ENCODE results near the gene PGAM2.

PGAM2 gene

DNA sequence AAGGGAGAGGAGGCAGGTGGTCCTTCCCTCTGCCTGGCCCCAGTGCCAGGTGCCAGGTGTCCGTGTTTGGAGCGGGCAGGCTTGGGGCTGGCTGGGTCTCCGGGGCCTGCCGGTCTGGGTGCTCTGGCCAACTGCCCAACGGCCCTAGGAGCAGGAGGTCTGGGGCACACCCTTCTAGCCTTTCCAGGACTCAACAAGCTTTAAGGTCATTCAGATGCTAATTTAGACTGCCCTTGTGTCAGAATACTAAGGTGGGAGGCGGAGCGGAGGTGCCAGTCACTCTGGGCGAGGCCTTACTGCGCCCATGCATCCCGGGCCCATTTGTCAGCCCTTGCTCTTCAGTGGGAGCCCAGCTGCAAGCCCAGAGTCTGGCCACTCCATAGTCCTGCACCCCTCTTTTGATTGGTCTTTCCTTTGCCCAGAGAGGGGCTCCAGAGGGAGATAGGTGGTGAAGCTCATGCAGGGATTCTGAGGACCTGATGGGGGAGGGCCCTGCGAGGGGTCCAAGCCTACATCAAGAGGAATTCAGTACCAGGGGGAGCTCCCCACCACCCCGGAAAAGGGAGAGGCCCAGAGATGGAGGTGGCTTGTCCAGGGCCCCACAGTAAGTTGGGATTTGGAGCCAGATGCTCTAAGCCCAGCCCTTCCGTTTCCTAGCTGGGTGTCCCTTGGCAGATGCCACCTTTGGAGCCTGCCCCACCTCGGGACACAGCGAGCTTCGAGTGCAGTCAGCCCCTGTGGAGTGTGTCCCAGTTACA lies 1.3 kb downstream of the PGAM2 start:
- no peak for DNase-seq

DNA sequence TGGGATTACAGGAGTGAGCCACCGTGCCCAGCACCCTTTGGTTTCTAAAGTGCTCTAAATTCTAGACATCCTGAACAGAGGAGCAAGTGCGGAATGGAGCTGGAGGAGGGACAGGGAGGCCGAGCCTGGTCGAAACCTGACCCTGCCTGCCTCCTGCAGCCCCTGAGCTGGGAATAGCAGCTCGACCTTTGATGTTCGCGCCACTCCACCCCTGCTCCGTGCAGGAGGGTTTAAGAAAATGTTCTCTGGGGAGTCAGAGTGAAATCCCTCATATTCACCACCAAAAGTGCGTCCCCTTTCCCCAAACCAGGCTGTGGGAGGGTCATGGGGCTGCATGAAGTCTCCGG lies 1.8 kb downstream of the PGAM2 start:
- no peak for DNase-seq

DNA sequence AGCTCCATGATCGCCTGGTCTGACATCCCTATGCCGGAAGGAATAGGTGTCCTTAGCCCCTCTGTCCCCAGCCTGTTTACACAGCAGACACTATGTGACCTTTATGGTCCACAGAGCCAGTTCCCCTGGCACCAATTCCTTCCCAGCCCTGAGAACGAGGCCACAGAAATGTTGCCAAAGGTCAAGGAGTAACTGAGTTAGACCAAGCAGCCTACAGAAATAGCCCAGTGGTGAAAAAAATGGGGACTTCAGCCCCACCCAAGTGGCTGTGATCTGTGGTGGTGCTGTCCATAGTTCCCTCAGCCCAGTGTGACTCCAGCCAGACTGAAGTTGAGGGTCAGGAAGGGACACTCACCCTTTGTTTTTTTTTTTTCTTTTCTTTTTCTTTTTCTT lies 2.5 kb downstream of the PGAM2 start:
- DNase-seq = no peak

DNA sequence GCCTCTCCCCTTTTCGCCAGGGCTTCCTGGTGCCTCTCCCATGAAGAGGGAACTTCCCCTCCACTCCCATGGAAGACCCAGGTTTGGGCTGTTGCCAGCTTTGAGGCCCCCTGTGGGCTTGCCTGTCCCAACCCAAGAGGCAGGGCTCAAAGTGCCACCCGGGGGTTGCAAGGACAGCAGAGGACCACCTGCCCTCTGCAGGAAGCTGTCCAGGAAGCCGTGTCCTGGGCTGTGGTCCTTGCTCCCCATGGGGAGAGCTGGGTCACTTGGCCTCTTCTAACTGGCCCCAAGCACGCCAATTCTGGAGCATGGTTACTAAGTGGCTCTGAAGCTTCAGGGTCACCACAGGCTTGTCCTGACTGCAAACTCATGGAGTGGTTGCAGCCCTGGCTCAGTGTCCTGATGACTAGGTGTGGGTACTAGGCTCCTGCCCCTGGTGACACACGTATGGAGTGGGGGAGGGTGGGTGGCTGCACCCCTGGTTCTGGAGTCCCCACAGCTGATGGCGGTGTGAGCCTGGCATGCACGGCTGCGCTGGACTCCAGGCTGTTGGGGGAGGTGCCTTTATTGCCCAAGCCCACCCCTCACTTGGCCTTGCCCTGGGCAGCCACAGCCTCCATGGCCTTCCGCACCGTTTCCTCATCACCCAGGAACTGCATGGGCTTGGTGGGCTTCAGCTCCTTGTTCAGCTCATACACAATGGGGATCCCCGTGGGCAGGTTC lies 3.0 kb downstream of the PGAM2 start:
- DNase-seq = no peak

DNA sequence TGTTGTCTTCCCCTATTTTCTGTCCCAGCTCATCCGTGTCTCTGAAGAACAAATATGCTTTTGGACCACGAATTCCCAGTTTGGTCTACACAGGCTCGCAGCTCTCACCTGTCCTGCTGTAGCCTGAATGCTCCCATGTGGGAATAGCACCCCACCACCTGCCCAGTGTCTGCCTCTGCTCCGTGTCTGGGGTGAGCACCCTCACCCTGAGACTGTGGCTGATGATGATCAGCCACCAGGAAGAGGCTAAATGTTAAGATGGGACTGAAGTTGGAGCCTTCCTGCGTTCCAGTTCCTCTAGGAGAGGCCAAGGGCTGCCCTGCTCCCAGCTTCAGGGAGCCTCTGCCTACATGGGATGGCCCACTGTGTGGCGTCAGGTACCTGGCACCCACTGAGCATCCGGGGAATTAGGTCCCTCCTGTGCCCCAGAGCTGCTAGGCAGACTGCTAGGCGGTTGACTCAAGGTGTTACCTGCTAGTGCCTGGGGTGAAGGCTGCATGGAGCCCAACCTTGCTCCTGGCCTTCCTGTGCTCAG lies 3.7 kb downstream of the PGAM2 start:
- no peak for DNase-seq

DNA sequence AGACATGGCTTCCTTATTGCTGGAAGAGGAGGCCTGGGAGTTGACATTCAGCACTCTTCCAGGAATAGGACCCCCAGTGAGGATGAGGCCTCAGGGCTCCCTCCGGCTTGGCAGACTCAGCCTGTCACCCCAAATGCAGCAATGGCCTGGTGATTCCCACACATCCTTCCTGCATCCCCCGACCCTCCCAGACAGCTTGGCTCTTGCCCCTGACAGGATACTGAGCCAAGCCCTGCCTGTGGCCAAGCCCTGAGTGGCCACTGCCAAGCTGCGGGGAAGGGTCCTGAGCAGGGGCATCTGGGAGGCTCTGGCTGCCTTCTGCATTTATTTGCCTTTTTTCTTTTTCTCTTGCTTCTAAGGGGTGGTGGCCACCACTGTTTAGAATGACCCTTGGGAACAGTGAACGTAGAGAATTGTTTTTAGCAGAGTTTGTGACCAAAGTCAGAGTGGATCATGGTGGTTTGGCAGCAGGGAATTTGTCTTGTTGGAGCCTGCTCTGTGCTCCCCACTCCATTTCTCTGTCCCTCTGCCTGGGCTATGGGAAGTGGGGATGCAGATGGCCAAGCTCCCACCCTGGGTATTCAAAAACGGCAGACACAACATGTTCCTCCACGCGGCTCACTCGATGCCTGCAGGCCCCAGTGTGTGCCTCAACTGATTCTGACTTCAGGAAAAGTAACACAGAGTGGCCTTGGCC lies 4.3 kb downstream of the PGAM2 start:
- no peak for DNase-seq

DNA sequence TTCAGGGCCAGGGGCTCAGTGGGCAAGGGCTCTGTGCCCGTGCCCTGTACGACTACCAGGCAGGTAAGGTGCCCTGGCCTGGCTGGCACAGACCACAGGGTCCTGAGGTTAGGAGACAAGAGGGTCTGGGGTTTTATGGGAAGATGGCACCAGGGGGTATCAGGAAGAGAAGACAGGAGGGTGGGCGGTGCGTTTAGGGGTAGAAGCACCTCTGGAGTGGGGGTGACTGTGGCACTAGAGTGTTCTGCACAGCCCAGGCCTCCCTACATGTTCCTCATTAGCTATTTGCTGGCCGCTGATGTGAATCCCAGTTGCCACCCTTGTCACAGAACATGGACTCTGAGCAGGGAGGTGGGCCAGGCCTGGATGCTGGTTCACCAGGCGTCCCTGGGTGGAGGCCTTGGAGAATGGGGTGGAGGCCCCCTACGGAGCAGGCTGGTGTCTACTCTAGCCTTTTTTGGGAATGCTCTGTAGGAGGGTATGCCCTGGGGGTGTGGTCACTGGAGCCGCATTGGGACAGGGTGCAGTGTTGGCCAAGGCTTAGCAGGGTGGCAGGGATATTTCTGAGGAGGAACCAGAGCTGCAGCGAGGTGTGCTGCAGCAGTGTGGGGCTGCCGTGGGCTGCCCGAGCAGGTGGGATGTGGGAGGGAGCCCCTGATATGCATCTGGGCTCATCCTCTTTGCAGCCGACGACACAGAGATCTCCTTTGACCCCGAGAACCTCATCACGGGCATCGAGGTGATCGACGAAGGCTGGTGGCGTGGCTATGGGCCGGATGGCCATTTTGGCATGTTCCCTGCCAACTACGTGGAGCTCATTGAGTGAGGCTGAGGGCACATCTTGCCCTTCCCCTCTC lies 5.0 kb downstream of the PGAM2 start:
- no peak for DNase-seq

DNA sequence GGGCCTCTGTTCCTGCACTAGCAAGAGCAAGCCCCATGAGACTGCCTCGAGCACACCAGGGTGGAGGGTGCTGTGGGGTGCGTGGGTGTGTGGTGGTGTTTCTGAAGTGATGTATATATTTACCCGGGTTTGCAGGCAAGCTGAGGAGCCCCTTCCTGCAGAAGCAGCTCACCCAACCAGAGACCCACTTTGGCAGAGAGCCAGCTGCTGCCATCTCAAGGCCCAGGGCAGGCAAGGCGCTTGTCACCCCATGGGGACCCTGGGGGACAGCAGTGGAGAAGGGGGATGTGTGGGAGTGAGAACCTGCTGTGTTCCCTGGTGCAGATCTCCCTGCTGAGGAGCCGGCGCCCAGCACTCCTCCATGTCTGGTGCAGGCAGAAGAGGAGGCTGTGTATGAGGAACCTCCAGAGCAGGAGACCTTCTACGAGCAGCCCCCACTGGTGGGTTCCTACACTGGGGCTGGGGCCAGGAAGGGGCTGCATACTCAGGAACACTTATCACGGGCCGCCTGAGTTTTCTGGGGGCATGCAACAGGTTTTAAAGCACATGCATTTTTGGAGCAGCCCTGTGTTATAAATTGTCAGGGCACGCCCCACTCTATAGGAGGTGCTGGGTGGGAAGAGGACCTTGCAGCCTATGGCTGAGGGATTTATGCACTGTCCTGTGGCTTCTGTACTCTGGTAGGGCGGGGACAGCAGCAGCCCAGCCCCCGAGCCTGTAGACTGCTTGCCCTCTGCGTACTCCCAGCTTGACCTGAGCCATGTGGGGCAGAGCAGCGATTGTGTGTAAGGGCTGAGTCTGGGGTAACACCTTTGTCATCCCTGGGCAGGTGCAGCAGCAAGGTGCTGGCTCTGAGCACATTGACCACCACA lies 5.9 kb downstream of the PGAM2 start:
- DNase-seq = no peak

DNA sequence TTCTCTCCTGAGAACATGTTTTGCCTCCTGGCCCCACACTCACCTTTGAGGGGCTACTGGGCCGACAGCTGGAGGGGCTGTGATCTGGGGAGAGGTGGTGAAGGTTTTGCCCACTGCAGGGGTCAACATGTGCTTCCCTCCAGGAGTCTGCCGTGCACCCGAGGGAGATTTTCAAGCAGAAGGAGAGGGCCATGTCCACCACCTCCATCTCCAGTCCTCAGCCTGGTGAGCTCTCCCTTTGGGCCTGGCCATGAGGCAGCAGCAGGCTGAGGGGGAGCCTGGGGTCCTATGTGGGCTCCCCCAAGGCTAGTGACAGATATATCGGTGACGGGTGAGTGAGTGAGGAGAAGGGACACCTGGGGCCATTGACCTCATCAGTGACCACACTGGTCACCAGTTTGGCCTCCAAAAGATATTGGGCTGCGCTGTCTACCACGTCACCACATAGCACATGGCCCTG lies 6.6 kb downstream of the PGAM2 start:
- no peak for DNase-seq

DNA sequence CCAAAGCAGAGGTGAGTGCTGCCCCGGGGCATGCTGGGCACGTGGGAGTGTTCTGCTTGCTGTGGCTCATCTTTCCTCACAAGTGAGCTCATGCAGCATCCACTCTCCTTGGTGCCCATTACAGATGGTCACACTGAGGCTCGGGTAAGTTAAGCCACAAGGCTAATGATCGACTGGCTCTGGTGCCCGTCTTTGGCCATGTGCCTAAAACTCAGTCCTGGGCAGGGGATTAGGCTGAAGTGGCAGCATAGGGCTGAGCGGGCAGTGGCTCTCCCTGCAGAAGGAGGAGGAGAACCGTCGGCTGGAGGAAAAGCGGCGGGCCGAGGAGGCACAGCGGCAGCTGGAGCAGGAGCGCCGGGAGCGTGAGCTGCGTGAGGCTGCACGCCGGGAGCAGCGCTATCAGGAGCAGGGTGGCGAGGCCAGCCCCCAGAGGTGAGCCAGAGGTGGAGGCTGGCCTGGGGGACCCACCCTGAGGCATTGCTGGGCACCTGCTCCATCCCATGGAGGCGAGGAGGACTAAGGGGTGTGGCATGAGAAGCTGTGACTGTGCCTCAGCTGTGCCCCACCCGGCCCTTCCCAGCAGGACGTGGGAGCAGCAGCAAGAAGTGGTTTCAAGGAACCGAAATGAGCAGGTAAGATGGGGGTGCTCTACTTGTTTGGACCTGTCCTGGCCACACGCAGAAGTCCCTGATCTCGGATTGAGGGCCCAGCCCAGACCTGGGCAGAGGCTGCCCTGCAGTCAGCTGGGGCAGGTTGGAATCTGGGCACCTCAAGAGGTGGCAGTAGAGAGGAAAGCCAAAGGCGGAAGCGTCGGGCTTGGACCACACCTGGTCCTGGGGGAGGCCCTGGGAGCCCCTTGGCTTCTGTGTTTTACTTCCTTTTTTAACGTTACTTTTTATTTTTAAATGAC lies 7.3 kb downstream of the PGAM2 start:
- no peak for DNase-seq

DNA sequence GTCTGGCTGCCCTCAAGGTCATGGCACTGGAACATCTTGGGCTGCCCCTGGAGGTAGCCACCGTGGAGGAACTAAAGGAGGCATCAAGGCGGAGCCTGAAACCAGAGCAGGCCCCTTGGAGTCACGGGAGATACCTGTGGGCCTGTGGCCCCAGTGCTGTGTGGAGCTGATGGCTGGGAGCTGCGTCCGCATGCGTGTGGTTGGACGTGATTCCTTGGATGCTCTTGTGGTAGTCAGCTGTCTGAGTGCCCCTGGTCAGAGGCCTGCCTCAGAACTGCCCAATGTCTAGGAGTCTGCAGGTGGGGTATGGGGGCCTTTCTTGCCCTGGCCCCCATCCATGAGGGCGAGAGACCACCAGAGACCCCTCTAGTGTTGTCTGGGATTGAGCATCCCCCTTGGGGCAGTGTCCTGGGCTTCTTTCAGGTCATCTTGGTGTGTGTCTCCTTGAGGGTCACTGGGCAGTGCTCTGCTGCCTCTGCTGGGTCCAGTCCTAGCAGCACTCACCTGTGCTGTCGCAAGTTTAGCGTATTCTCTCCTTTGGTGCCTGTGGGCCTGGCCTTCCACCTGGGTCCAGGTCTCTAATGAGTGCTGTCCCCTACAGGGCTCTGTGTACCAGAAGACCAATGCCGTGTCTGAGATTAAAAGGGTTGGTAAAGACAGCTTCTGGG lies 8.1 kb downstream of the PGAM2 start:
- no peak for DNase-seq

DNA sequence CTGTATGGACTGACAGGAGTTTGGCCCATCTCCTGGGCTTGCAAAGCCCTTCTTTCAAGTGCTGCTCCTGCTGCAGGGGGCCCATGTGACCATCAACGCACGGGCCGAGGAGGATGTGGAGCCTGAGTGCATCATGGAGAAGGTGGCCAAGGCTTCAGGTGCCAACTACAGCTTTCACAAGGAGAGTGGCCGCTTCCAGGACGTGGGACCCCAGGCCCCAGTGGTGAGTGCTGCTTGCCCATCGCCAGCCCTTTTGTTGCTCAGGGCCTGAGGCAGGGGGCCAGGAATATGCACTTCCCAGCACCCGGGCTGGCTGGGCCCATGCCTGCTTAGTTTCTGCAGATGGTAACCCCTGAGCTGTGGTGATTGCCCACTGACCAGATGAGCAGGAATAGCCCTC lies 8.7 kb downstream of the PGAM2 start:
- DNase-seq = no peak

DNA sequence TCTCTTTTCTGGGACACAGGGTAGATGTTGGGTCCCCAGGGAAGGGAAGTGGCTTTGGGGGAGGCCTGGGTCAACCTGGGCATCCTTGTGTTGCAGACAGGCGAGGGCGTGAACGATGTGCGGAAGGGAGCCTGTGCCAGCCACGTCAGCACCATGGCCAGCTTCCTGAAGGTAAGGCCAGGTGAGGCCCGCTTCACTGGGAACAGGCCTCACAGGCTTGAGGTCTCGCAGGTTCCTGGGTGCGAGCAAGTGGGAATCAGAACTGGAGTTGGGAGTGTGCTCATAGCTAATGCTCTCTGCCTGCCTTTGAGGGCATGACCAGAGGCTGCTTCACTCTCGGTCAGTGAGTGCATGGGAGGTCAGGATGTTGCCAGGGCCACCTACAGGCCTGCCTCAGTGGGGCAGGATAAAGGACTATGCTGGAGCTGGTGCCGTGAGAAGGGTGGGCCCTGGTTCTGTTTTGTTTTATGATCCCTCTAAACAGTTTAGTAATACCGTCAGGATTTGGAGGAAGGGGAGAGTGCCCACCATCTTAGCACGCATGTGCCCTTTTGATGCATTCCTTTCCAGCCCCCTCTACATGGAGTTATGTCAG lies 12.5 kb downstream of the PGAM2 start:
- DNase-seq = no peak

DNA sequence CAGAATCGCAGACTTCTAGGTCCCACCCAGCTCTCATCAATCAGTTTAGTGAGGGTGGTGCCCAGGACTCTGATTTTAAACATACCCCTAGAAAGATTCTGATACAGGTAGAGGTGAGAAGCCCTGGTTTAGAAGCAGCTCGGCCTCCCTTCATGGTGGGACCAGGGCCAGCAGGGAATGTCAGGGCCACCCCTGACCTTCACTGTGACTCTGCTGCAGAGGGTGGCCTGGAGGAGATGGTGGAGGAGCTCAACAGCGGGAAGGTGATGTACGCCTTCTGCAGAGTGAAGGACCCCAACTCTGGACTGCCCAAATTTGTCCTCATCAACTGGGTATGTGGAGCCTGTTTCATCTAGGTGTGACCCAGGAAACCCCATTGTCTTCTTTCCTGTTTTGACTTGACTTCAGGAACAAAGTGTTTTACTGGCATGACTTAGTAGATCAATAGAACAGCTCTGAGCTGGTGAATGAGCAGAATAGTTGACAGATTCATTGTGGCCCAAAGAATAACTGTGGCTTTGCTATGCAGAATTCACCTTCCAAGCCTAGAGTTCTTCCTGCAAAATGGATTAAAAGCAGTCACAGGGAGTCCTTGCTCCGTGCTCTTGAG lies 13.7 kb downstream of the PGAM2 start:
- no peak for DNase-seq

DNA sequence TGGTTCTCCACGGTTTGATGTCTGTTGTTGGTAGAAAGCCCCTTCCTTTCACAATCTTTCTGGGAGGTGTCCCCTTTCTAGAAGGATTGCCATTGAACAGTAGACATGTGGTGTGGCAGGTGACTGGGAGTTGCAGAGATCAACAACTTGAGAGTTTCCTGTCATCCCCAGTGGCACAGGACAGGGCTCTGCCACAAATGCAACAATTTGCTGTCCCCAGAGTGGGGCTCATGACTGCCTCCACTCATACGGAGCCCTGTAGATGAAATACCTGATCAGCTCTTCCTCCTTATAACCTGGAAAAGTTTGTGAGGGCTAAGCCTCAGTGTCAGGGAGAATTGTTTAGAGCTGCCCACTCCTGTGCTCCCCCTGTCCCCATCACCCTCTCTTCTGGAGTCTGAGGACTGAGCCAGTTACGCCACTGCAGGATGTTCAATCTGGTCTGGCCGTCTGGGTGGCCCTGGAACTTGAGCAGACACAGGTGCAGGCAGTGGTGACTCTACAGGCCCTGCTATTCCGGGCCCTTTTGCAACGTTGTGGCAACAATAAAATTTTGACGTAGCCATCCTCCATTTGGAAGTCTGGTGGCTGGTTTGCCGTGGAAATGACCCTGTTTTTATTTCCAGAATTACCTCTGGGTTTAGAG lies 14.3 kb downstream of the PGAM2 start:
- no peak for DNase-seq

DNA sequence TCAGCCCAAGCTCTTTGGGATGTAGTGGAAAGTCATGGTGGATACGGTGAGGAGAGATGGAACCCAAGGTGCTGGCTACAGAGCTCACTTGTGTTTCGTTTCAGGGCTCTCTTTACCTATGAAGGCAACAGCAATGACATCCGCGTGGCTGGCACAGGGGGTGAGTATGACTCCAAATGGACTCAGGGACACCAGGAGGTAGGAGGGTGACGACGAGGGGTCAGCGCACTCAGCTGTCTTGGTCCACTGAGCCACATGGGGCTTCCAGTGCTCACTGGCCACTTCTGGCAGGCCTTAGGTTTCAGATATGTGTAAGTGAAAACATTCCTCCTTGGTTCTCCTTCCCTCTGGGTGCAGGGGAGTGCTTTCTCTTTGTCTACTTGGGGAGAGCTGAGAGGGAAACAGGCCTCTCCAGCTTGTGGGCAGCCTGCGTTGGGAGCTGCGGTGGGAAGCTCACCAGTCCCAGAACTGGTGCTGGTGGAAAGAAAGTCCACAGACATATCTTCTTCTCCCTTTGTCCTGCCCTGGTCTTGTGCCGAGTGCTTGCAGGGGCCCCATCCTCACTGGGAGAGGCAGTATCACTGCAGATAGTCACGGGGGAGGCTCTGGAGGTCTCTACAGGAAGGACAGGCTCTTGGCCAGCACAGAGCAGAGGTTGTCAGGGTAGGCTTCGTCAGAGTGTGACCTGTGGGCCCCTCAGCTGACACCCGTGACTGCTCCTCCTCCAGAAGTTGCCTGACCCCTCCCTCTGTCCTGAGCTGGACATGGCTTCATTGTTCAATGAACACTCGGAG lies 15.0 kb downstream of the PGAM2 start:
- DNase-seq = no peak

DNA sequence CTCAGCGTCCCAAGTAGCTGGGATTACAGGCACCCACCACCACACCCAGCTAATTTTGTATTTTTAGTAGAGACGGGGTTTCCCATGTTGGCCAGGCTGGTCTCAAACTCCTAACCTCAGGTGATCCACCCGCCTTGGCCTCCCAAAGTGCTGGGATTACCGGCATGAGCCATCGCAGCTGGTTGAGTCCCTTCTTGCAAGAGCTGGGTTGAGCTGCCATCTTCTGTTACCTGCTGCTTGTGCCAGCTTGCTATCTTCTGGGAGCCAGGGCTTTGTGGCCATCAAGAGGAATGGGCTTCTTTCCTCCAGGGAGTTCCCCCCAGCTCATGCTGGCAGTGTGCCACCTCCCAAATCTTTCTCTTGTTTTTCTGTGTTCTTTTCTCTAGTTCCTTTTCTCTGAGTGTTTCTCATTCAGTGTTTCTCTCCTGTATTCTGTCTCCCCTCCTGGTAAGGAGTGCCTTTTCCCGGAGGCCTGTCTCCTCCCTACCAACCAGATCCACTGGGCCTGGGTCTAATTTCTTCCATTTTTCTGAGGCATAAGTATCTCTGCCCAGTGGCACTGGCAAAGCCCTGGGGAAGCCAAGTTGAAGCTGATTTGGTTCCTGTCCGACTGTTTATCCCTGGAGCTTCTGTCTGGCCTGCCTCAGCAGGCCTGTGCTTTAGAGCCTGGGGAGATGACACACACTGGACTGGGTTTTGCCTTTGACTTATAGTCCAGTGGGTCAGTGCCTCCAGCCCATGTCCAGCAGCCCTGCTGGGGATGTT lies 17.2 kb downstream of the PGAM2 start:
- no peak for DNase-seq

Measured in activated CD4-positive, alpha-beta T cell treated with anti-CD3 and anti-CD28 coated beads for 48 hours (primary cell).